Left lobe of liver (tissue), 2 donors: ENCODE measurements around the gene ATXN1. TPM values are rescaled to one million over a fixed set of nuclear protein-coding genes. Genes with fewer than 3 reads are reported as not detected.
"Not testable (repeated sequence)": the region's sequence is repeated elsewhere in the genome, so short reads cannot be mapped to it uniquely, and the experiment has no call there.

Experiments
- ATAC-seq: fragments of 200-7000 bp; cut with Tn5 transposase; one replicate; pipeline ENCODE4 v1.9.1; 2020; ENCODE audit warnings: mild to moderate bottlenecking, moderate library complexity
- DNase-seq: peaks from one replicate; pipeline ENCODE4 v3.0.0-alpha.2; 2020; ENCODE audit warnings: low spot score
- total RNA-seq: library from RNA; stranded (reverse); gene quantifications from one replicate; pipeline ENCODE4 v1.2.1, GENCODE V29; 2021
- donor health status: DM: no; HTN: no; CAD: no; lungs with moderate emphysema.
- donor health status: DM: no; HTN: yes; CAD: no.

ATXN1 gene
- total RNA-seq = 29.5 TPM

DNA sequence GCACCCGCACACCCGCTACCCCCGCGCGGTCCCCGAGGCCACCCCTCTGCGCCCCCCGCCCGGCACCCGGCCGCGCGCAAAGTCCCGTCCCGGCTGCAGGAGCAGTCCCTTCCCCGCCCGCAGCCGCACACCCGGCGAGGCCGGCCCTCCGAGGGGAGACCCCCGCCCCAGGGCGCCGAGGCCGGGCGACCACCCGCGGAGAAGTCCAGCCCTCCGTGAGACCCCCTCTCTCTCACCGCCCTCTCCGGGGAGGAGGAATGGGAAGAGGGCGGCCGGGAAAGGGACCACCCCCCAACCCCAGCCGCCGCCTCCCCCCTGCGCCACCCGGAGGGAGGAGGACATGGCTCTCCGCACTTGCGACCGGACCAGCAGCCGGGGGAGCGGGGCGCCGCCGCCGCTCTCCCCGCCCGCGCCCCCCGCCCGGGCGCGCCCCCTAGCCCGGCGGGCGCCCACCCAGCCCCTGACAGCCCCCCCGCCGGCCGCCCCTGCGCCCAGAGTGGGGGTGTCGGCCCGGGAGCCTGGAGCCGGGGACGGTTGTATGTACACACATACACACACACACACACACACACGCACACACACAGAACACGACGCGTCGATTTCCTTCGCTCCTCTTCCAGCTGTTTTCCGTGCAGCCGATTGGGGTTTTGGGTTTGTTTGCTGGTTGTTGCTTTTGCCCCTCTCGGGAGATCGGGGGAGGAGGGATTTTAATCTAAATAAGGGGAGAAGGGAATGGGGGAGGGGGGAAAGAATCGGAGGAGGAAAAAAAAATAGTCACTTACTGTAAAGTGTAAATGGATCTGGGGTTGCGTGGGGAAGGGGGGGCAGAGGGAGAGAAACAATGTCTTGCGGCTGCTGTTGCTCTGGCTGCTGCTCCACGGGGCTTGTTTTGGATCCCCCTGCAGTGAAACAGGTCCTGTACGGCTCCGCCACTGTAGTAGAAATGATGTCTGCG lies at the start of gene ATXN1:
Gene ATXN1 (minus strand): TSS at position 945 of the 955 bp plus-strand sequence.
- peak; percentile 16 for ATAC-seq
- peak; percentile 77 for DNase-seq

DNA sequence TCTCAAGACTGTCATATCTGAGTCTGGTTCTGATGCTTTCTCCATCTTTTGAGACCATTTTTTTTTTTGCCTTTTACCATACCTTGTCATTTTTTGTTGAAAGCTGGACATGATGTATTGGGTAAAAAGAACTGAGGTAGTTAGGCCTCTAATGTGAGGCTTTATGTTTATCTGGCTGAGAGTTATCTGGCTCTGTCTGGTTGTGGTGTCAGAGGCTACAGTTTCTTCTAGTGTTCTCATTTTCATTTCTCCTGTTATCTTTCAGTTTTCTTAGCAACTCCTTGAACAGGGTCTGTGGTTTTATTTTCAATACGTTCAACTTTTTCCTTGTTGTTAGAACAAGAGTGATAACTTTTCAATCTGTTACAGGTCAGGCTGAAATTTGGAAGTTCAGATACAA lies 49.2 kb upstream of the ATXN1 start:
- no peak for DNase-seq

DNA sequence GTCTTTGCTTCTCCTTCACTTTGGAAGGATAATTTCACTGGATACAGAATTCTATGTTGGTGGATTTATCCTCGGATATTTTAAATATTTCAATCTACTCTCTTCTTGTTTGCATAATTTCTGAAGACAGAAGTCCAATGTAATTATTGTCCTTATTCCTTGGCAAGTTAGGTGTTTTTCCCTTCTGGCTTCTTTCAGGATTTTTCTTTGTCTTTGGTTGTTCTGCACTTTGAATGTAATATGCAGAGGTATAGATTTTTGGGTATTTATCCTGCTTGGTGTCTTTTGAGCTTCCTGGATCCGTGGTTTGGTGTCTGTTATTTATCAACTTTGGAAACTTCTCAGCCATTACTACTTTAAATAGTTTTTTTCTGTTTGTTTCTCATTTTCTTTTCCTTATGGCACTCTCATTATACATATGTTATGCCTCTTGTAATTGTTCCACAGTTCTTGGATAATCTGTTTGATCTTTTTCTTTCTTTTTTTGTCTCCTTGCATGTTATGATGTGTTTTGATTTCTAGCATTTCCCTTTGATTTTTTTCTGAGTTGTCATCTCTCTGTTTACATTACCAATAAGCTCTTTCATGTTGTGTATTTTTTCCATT lies 48.6 kb upstream of the ATXN1 start:
- ATAC-seq (no peak), DNase-seq (no peak)

More for the DNA sequence above, 49.2 kb upstream of the ATXN1 start:
- no peak for ATAC-seq

DNA sequence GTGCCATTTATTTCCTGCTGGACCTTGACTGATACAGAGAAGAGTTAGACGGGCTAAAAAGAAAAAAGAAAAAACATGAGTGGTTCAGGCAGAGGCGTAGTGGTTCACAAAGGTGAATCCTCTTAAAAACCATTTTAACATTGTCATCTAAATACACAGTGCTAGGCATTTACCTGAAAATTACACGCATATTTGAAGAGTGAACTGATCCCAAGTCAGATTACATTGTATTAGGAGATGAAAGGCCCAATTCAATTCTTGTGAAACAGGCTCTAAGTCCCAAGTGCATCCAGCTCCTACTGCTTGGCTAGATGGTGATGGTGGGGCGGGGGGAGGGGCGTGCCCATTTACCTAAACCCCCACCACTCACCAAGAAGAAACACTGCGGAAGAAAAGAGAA lies 46.7 kb upstream of the ATXN1 start:
- no peak for DNase-seq
- ATAC-seq = no peak

DNA sequence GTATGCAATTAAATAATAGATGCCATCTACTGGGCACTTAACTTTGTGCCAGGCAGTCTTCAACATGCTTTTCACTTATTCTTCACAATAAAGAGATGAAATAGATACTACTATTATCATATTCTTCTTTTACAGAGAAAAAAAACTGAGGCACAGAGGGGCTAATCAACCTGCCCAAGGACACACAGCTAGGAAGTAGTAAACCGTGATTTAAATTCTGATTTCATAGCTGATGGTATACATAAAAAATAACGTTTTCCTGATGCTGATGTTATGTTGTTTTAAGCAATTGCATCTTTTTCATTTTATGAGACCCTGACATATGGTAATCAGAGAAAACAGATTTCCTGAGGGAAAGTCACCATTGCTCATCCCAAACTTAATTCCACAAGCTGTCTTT lies 45.1 kb upstream of the ATXN1 start:
- ATAC-seq (no peak), DNase-seq (no peak)

DNA sequence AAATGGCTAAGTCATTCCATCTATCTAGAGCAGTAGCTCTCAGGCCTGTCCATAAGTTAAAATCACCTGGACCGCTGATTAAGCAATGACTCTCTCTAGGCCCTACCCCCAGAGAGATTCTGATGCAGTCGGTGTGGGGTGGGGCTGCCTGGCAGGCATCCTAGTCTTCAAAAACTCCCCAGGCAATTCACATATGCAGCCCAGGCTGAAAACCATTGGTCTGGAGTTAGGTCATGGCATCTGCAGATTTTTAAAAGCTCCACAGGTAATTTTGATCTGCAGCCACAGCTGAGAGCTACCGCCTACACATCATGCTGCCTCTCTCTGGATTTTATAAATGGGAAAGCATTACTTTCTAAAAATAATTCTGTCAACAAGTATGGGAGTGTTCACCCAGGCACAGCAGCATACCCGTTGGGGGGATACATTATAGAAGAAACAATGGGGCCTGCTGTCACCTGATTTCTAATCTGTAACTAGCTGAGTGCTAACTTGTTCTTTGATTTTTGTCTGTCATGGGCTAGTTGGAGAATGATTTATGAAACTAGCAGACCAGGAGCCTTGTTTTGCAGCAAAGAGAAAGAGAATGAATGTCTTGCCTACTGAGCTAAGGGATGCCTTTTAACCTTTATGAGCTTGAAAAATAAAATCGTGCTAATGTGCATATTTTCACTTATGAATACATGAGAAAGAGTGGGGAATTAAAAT lies 44.1 kb upstream of the ATXN1 start:
- DNase-seq (no peak), ATAC-seq (no peak)

DNA sequence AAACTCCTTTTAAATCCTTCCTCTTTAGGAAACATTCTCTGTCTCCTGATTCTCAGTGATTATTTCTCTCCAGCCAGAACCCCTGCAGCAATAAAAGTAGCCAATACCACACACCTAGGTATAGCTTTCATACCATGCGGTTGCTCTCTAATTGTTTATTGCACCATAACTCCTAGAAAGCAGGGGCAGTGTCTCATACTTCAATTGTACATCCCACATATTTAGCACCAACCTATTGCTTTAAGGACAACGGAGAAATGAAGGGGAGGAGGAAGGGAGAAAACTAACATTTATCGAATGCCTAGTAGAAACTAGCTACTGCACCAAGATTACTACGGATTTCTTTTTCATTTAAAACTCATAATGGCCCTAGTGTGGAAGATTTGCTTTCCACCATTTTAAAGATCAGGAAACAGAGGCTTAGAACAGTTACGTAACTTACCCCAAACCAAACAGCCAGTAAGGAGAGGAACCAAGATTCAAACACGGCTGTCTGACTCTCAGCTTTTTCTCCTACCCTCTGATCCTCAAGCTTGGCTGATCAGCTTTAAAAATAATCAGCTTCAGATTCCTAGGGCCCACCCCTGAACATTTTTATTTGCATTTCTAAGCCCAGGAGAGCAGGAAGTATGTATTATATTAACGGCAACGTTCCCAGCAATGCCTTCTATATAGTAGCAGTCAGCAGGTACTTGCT lies 43.4 kb upstream of the ATXN1 start:
- no peak for ATAC-seq
- no peak for DNase-seq

DNA sequence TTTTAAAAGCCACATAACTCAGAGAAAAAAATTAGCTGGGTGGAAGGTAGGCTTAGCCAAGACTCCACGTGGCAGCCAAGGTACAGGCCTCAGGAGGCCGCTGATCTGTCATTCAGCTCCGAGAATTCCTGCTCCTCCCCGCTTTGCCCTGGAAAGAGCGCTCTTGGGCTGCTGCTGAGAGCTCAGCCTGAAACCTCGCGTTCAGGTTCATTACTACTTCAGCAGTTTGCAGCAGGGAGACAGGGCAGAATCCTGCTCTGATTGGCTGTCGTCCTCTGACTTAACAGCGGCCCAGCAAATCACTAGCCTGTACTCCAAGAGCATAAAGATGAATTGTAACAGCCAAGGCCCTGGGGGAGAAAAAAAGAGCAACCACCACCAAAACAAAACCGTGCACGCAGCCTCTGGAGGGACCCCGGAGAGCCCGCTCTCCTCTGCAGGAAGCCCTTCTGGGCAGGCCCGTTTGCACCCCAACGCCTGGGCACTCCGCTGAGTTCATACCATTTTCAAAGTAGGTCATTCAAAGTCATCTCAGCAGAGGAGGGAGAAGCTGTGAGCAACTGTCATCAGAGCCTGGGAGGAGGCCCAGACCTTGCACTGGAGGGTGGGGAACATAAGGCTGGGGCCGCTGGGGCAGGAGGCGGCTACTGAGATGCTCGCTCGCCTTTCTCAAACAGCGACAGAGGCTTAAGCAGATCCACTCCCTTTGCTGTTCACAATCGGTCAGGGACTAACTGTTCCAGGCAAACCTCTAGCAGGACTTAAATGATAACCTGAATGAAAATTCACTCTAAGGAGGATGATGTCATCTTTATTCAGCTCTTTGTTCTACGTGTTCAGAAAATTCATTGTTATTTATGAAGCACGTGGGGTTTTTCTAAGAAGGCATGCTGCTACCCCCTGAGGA lies 42.3 kb upstream of the ATXN1 start:
- ATAC-seq (peak; percentile 11), DNase-seq (no peak)

- DNase-seq = no peak
- ATAC-seq = no peak
These were observed 40.8 kb upstream of the ATXN1 start for GRCh38 chr6:16802071-16802470.

DNA sequence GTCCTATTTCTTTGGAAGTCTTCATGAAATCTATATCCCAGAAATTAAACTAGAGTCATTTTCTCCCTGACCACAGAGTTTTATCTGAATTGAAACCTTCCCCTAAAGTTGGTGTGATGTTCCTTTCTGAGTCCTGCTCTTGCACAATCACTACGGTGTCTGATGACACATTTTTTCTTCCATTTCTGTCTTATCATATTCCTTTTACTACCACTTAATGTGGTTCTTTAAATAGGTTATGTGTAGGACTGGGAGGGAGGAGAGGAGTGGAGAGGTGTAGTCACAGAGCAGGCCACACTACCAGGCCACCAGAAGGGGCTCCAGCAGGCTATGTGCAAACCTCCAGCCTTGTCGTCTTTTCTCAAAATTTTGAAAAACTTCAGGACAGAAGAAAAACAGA lies 39.7 kb upstream of the ATXN1 start:
- no peak for DNase-seq
- ATAC-seq = no peak

DNA sequence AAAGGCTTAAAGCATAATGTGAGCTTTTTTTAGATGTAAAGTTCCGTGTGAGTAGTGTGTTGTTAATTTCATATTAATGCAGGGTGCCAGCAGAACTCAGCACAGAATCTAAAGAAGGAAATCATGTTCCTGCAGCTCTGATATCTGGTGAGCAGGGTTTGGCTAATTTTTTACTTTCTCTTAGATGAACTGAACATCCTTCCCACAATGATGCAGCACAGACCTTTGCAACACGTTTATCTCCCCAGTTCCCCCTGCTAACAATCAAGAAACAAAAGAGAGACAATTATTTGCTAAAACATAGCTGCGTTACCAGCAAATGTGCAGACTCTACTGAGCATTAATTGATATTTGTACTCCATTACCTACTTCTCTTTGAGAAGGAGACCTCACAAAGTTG lies 39.1 kb upstream of the ATXN1 start:
- ATAC-seq = no peak
- DNase-seq = no peak

GRCh38 chr6:16799279-16800193 lies 38.3 kb upstream of the ATXN1 start:
- no peak for DNase-seq
- ATAC-seq = no peak

GRCh38 chr6:16793828-16794412 lies 32.7 kb upstream of the ATXN1 start:
- ATAC-seq = no peak
- no peak for DNase-seq

- no peak for ATAC-seq
- no peak for DNase-seq
These were observed 28.2 kb upstream of the ATXN1 start for GRCh38 chr6:16789329-16790038.

- no peak for ATAC-seq
- DNase-seq = no peak
These were observed 25.9 kb upstream of the ATXN1 start for GRCh38 chr6:16787128-16787682.

DNA sequence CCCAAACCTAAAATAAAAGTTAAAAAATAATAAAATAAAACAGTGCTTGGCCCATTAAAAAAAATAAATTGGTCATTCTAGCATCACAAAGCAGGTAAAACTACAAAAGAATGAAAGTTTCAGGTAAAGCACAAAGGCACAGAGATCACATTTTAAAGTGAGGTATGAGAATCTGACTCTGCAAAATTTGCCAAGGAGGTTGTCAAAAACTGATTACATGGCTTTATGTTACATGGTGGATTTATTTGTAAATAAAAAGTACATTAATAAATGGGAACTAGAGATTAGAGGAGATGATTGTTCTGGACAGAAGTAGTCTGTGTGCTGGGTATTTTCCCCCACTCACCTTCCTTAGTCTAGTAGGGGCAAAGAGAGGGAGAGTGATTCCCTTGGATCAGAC lies 24.2 kb upstream of the ATXN1 start:
- no peak for ATAC-seq

GRCh38 chr6:16784957-16785356 lies 23.7 kb upstream of the ATXN1 start:
- DNase-seq = not testable (repeated sequence)

More for the DNA sequence above, 24.2 kb upstream of the ATXN1 start:
- no peak for DNase-seq

More at GRCh38 chr6:16784957-16785356, 23.7 kb upstream of the ATXN1 start:
- not testable (repeated sequence) for ATAC-seq
